ENCODE data around the gene ERCC5. TPM values are rescaled to one million over a fixed set of nuclear protein-coding genes. Genes with fewer than 3 reads are reported as not detected.

Gene ERCC5
- total RNA-seq, 1 experiment from 2014 or later: 37.6 TPM

DNA sequence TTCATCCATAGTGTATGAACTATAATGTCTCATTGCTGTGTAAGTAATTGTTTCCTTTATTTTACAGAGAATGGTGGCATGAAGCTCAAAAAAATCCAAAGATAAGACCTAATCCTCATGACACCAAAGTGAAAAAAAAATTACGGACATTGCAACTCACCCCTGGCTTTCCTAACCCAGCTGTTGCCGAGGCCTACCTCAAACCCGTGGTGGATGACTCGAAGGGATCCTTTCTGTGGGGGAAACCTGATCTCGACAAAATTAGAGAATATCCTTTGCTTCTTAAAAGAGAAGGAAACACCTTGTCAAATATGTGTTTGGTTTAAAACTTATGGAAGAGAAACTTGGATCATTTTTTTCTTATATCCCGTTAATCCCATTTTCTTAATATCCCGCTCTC lies 26.3 kb downstream of the ERCC5 start:
- Histone ChIP-seq H3K4me3 (ENCODE audit: low read depth, low read length, poor library complexity, severe bottlenecking) (no peak overlapping the region), H3K4me1 (ENCODE audit: insufficient read depth, low read length, poor library complexity, severe bottlenecking) (no peaks in the 10 kb centered on the region), H3K9me3 (ENCODE audit: low read depth, low read length, poor library complexity, severe bottlenecking) (no peaks in the 10 kb centered on the region), H3K36me3 (ENCODE audit: insufficient read depth, low read length, poor library complexity, severe bottlenecking) (peaks cover 37% of the 10 kb centered on the region), H3K27me3 (replicated peaks; ENCODE audit: insufficient read depth, low read depth, low read length, poor library complexity) (no peaks in the 10 kb centered on the region), H3K27ac (ENCODE audit: low read depth, low read length, poor library complexity, severe bottlenecking) (no peak overlapping the region)
- POLR2A ChIA-PET (ENCODE audit: low non-redundant PET): no interaction called here
- BruUV-seq (replicated peaks): no TSS peak
- intact Hi-C loops (cut with micrococcal nuclease; ENCODE audit: unreplicated experiment): no loop called here
- no peak for DNase-seq (ENCODE audit: low spot score)
- TF ChIP-seq EZH2 (IDR thresholded peaks at IDR 0.05; ENCODE audit: borderline replicate concordance, low read depth, low read length, poor library complexity, severe bottlenecking): no peak
- TF ChIP-seq, protein P1, sequence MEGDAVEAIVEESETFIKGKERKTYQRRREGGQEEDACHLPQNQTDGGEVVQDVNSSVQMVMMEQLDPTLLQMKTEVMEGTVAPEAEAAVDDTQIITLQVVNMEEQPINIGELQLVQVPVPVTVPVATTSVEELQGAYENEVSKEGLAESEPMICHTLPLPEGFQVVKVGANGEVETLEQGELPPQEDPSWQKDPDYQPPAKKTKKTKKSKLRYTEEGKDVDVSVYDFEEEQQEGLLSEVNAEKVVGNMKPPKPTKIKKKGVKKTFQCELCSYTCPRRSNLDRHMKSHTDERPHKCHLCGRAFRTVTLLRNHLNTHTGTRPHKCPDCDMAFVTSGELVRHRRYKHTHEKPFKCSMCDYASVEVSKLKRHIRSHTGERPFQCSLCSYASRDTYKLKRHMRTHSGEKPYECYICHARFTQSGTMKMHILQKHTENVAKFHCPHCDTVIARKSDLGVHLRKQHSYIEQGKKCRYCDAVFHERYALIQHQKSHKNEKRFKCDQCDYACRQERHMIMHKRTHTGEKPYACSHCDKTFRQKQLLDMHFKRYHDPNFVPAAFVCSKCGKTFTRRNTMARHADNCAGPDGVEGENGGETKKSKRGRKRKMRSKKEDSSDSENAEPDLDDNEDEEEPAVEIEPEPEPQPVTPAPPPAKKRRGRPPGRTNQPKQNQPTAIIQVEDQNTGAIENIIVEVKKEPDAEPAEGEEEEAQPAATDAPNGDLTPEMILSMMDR (conservative IDR thresholded peaks at IDR 0.05; ENCODE audit: low read depth, low read length): no peak
- CTCF ChIA-PET: no interaction called here

DNA sequence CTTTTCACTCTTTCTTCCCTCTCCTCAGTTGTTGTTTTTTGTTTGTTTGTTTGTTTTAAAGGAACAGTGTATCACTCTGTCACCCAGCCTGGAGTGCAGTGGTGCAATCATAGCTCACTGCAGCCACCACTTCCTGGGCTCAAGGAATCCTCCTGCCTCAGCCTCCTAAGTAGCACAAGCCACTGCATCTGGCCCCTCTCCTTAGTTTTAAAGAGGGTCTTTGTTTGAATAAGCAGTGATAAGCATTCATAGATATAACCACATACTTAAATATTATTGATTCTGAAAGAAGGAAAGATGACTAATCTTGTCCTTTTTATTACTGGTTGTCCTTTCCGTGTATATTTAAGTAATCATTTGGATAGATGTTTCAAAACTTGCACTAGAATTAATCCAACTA lies 26.7 kb downstream of the ERCC5 start:
- no peaks in the 10 kb centered on the region for H3K9me3 ChIP-seq (ENCODE audit: low read depth, low read length, poor library complexity, severe bottlenecking)
- no peak for DNase-seq (ENCODE audit: low spot score)
- no peaks in the 10 kb centered on the region for H3K4me1 ChIP-seq (ENCODE audit: insufficient read depth, low read length, poor library complexity, severe bottlenecking)
- intact Hi-C loops (cut with micrococcal nuclease; ENCODE audit: unreplicated experiment): no loop called here
- no TSS peak for BruUV-seq (replicated peaks)
- no peak overlapping the region for H3K4me3 ChIP-seq (ENCODE audit: low read depth, low read length, poor library complexity, severe bottlenecking)
- peaks cover 37% of the 10 kb centered on the region for H3K36me3 ChIP-seq (ENCODE audit: insufficient read depth, low read length, poor library complexity, severe bottlenecking)
- ChIA-PET CTCF (no interaction called here), POLR2A (ENCODE audit: low non-redundant PET) (no interaction called here)
- H3K27me3 ChIP-seq (replicated peaks; ENCODE audit: insufficient read depth, low read depth, low read length, poor library complexity): no peaks in the 10 kb centered on the region
- TF ChIP-seq, protein P1 (conservative IDR thresholded peaks at IDR 0.05; ENCODE audit: low read depth, low read length): no peak
- TF ChIP-seq EZH2 (IDR thresholded peaks at IDR 0.05; ENCODE audit: borderline replicate concordance, low read depth, low read length, poor library complexity, severe bottlenecking): no peak
- H3K27ac ChIP-seq (ENCODE audit: low read depth, low read length, poor library complexity, severe bottlenecking): no peak overlapping the region

DNA sequence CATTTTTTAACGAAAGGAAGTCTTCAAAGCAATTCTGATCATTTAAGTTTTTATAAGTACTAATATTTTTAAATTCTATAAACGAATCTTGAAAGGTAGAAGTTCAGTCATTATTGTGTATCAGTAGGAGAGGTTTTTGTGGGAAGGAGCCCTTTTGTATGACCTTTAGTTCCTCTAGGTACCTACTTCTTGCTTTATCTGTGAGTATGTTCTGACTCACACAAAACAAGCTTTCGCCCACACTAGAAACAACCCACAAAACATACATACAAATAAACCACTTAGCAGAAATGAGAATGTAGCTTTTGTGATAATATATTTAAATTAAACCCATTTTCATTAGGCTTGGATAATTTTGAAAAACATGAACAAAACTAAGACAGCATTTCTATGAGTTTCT lies 27.8 kb downstream of the ERCC5 start:
- ChIA-PET CTCF (no interaction called here), POLR2A (ENCODE audit: low non-redundant PET) (no interaction called here)
- Histone ChIP-seq H3K27ac (ENCODE audit: low read depth, low read length, poor library complexity, severe bottlenecking) (no peak overlapping the region), H3K9me3 (ENCODE audit: low read depth, low read length, poor library complexity, severe bottlenecking) (no peaks in the 10 kb centered on the region), H3K27me3 (replicated peaks; ENCODE audit: insufficient read depth, low read depth, low read length, poor library complexity) (no peaks in the 10 kb centered on the region), H3K4me1 (ENCODE audit: insufficient read depth, low read length, poor library complexity, severe bottlenecking) (no peaks in the 10 kb centered on the region), H3K4me3 (ENCODE audit: low read depth, low read length, poor library complexity, severe bottlenecking) (no peak overlapping the region), H3K36me3 (ENCODE audit: insufficient read depth, low read length, poor library complexity, severe bottlenecking) (peaks cover 37% of the 10 kb centered on the region)
- no peak for TF ChIP-seq EZH2 (IDR thresholded peaks at IDR 0.05; ENCODE audit: borderline replicate concordance, low read depth, low read length, poor library complexity, severe bottlenecking)
- TF ChIP-seq, protein P1 (conservative IDR thresholded peaks at IDR 0.05; ENCODE audit: low read depth, low read length): no peak
- BruUV-seq (replicated peaks): no TSS peak
- intact Hi-C loops (cut with micrococcal nuclease; ENCODE audit: unreplicated experiment): no loop called here
- DNase-seq (ENCODE audit: low spot score): no peak

All from A673 (cell line).